Epithelial cell of esophagus (primary cell): ENCODE data around the gene MB21D2.

Experiments used
- DNase-seq: peaks from one replicate; pipeline ENCODE4 v3.0.0; 2010; ENCODE audit warnings: low read depth
- H3K4me3 ChIP-seq: 2 replicates; pipeline ENCODE4 v1.5.1; 2011; ENCODE audit warnings: mild to moderate bottlenecking, low read length, control low read depth
- CTCF ChIP-seq: IDR thresholded peaks from 2 replicates; pipeline ENCODE4 v1.5.1; 2011; ENCODE audit warnings: low read depth, mild to moderate bottlenecking, low read length, control low read depth, inconsistent platforms; ENCODE audit not compliant: insufficient read depth; ENCODE audit errors: missing control alignments

MB21D2 gene

DNA sequence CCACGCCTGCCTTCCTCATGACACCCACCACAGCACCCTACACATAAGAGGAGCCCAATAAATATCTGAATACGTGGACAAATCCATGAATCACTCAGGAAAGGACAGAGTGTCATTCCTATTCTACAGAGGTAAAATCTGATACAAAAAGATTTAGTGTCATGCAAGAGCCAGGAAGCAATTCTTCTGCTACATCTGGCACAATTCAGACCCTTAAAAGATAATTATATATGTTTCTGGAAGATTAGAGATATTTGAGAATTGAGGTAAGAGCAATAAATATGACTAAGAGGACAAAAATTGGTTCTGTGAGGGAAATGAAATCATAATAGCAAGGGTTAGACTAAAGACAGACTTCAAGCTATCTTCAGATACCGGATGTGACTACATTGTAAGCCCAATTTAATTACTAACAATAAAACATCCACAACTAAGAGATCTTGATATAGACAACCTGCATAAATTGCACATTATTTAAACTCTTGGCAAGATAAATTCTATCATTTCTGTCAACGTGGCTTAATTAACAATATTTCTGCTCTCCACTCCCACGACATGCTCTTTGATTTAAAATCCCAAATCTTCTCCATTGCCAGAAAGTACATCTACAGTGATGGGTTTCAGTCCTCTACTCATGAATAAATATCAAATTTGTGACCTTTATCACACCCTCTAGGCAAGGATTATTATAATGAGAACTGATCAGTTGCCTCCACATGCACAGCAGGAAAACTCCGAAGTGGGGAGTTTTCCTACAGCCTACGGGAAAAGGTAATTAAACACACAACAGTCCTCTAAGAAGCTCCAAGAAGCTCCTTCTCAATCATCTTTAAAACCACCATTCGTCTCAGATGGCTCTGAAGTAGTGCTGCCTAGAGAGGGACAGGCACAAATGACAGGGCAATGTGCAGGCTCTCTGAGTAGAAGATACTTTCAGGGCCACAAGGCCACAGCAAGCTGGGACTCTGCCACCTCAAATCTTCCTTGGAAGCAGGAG lies 32.6 kb downstream of the MB21D2 start:
- TF ChIP-seq CTCF, result no peak
- DNase-seq, result no peak
- H3K4me3 ChIP-seq, result no peak overlapping the region

DNA sequence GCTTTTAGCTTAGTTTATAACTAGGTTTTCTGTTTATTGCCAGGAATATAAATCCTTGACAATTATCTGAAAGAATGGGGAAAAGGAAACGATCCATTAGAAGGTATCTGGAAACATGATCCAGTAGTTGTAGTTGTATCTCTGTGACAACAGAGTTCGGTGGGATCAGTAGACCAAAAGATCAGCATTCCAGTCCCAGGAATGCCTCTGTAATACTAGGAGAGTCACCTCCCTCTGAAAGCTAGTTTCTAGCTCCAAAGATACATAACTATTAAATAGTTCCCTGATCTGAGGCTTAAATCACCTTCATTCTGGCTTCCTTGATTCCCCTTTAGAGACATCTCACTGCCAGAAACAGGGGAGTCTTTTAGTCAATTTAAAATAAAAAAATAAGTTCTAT lies 34.1 kb downstream of the MB21D2 start:
- no peak for DNase-seq
- no peak for TF ChIP-seq CTCF

DNA sequence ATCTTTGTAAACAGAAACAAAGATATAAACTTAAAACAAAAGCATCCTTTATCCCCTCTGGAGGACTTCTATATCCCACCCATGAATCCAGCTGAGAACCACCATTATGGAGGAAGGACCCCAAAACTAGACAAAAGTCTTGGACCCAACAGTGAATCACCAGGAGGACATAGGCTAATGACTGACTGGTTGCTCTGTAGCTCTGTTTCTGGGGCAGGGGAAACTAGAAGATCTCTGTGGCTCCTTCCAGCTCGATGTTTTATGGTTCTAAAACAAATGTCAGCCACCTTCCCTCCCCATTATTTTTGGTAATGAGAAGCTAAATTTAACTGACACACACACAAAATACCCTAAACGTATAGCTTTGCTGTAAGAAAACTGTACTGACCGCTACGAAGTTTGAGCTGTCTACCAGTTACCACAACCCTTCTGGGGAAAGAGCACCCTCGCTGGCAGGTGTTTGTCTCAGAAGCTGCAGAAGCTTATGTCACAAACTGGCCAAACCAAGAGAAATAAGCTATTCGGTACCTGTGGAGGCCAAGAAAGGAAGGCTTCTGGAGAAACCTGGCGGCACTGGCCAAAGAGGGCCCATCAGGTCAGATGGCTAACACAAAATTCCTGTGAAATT lies 36.4 kb downstream of the MB21D2 start:
- TF ChIP-seq CTCF, result no peak
- DNase-seq, result no peak
- H3K4me3 ChIP-seq, result no peak overlapping the region

More for the DNA sequence above, 34.1 kb downstream of the MB21D2 start:
- no peak overlapping the region for H3K4me3 ChIP-seq

DNA sequence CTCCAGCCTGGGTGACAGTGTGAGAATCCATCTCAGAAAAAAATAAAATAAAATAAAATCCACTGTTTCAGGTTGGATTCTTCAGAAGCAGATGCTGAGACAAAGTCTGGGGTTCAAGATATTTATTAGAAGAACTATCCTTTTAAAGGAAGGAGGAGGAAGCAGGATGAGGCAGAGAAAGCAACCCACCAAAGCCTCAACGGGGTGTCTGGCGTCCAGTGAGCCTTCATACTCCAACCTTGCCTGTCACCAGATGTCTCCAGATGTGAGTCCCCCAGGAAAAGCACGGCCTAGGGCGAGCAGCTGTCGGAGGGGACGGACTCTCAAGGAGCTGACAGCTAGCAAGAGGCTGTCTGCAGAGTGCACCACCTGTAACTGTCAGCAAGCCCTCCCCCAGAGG lies 37.3 kb downstream of the MB21D2 start:
- TF ChIP-seq CTCF, result no peak
- no peak overlapping the region for H3K4me3 ChIP-seq
- DNase-seq, result no peak

DNA sequence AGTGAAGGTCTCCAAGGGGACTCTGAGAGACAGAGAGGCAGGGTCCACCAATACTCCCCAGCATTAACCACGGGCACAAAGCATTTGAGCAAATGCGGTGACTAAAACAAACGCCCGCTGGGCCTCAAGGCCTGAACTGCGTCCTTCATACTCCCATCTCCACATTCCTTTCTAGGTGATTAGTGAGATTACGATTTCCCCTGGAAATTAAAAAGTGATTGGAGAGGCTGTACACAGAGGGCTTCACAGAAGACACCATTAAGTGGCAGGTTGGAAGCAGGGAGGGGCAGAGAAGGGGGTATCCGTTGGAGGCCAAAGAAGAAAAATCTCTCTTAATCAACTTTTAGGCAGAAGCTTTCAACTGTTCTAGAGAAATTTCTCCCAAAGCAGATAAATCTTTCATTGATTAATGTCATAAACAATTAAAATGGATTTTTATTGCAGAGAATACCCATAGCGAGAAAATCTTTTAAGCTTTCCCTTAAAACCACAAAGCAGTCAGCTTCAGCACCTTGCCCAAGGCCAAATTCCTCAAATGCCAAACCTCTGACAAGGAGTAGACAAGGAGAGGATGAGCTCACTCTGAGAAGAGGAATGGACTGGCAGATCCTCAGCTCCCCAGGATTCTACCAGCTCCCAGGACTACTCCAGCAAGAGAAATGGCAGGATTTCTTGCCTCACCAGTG lies 38.2 kb downstream of the MB21D2 start:
- no peak overlapping the region for H3K4me3 ChIP-seq
- DNase-seq, result peak; percentile 98
- TF ChIP-seq CTCF, result no peak

- peak; percentile 66 for DNase-seq
- no peak overlapping the region for H3K4me3 ChIP-seq
- TF ChIP-seq CTCF, result no peak
These were observed 41.6 kb downstream of the MB21D2 start for GRCh38 chr3:192875971-192876565.
